GM23338 (cell line): ENCODE data around the gene SLC66A1. TPM values are rescaled to one million over a fixed set of nuclear protein-coding genes. Genes with fewer than 3 reads are reported as not detected.

Source experiments
- ATAC-seq: fragments of 200-7000 bp; cut with Tn5 transposase; 3 replicates; pipeline ENCODE4 v1.9.1; 2020
- DNase-seq: peaks from one replicate; pipeline ENCODE4 v3.0.0-alpha.2; 2015; ENCODE audit warnings: low spot score
- H2AFZ ChIP-seq: fragments of 200-600 bp; sonication (generic); 2 replicates; pipeline ENCODE4 v1.8.0; 2016; ENCODE audit warnings: antibody characterized with exemption, mild to moderate bottlenecking, moderate library complexity
- H3F3A ChIP-seq: fragments of 200-600 bp; sonication (generic); replicated peaks from 2 replicates; pipeline ENCODE4 v1.8.0; 2017; ENCODE audit warnings: antibody characterized with exemption, mixed run types, low read depth
- H3K27ac ChIP-seq: fragments of 200-600 bp; sonication (generic); 2 replicates; pipeline ENCODE4 v1.6.1; 2016; ENCODE audit warnings: low read depth
- H3K27me3 ChIP-seq: fragments of 200-600 bp; sonication (generic); 2 replicates; pipeline ENCODE4 v1.8.0; 2016; ENCODE audit warnings: mild to moderate bottlenecking, mixed run types, moderate library complexity; ENCODE audit not compliant: insufficient read depth
- H3K36me3 ChIP-seq: fragments of 200-600 bp; sonication (generic); 2 replicates; pipeline ENCODE4 v1.8.0; 2016; ENCODE audit warnings: mild to moderate bottlenecking; ENCODE audit not compliant: insufficient read depth
- H3K4me1 ChIP-seq: fragments of 200-600 bp; sonication (generic); 2 replicates; pipeline ENCODE4 v1.8.0; 2016; ENCODE audit warnings: mild to moderate bottlenecking, moderate library complexity; ENCODE audit not compliant: insufficient read depth
- H3K4me2 ChIP-seq: fragments of 200-600 bp; sonication (generic); 2 replicates; pipeline ENCODE4 v1.7.1; 2017; ENCODE audit warnings: mixed run types
- H3K4me3 ChIP-seq: fragments of 200-600 bp; sonication (generic); 2 replicates; pipeline ENCODE4 v1.6.1; 2016; ENCODE audit warnings: mixed run types
- H3K79me2 ChIP-seq: fragments of 200-600 bp; sonication (generic); replicated peaks from 2 replicates; pipeline ENCODE4 v1.8.0; 2017; ENCODE audit warnings: mild to moderate bottlenecking; ENCODE audit not compliant: insufficient read depth
- H3K9me2 ChIP-seq: fragments of 200-600 bp; sonication (generic); 2 replicates; pipeline ENCODE4 v1.8.0; 2017; ENCODE audit not compliant: insufficient read depth
- H4K20me1 ChIP-seq: fragments of 200-600 bp; sonication (generic); replicated peaks from 2 replicates; pipeline ENCODE4 v1.8.0; 2017; ENCODE audit warnings: mild to moderate bottlenecking; ENCODE audit not compliant: insufficient read depth
- H3K27ac Mint-ChIP-seq: 2 replicates; pipeline ENCODE4 v1.8.0; 2020; ENCODE audit warnings: inconsistent platforms, mild to moderate bottlenecking, moderate library complexity, mixed read lengths
- H3K27me3 Mint-ChIP-seq: 3 replicates; pipeline ENCODE4 v1.8.0; 2022; ENCODE audit warnings: low read depth, mild to moderate bottlenecking, moderate library complexity, mixed read lengths, inconsistent platforms; ENCODE audit not compliant: insufficient read depth, poor library complexity
- H3K36me3 Mint-ChIP-seq: 3 replicates; pipeline ENCODE4 v1.8.0; 2021; ENCODE audit warnings: low read depth, mild to moderate bottlenecking, inconsistent platforms, moderate library complexity, mixed read lengths
- H3K4me1 Mint-ChIP-seq: 3 replicates; pipeline ENCODE4 v1.8.0; 2020; ENCODE audit warnings: mild to moderate bottlenecking, inconsistent platforms, mixed read lengths
- H3K4me3 Mint-ChIP-seq: 3 replicates; pipeline ENCODE4 v1.8.0; 2021; ENCODE audit warnings: moderate library complexity, mild to moderate bottlenecking, inconsistent platforms, mixed read lengths
- H3K9me3 Mint-ChIP-seq: 3 replicates; pipeline ENCODE4 v1.8.0; 2020; ENCODE audit warnings: moderate library complexity, mild to moderate bottlenecking, inconsistent platforms, mixed read lengths
- CREB1 ChIP-seq: fragments of 250-450 bp; sonication (Bioruptor Pico); IDR thresholded peaks from 2 replicates; pipeline ENCODE4 v1.5.0; 2020; ENCODE audit warnings: low read depth, mild to moderate bottlenecking, moderate library complexity
- EZH2 ChIP-seq: fragments of 200-600 bp; sonication (generic); IDR thresholded peaks from one replicate; pipeline ENCODE4 v1.8.0; 2017; ENCODE audit warnings: antibody characterized with exemption, mild to moderate bottlenecking, low read depth; ENCODE audit not compliant: unreplicated experiment
- EZH2phosphoT487 ChIP-seq: fragments of 200-600 bp; sonication (generic); IDR thresholded peaks from one replicate; pipeline ENCODE4 v1.8.1; 2018; ENCODE audit warnings: antibody characterized with exemption; ENCODE audit not compliant: unreplicated experiment
- JUNB ChIP-seq: IDR thresholded peaks from one replicate; pipeline ENCODE4 v1.6.1; 2016; ENCODE audit warnings: antibody characterized with exemption; ENCODE audit not compliant: unreplicated experiment
- NANOG ChIP-seq: IDR thresholded peaks from 2 replicates; pipeline ENCODE4 v1.6.1; 2016; ENCODE audit warnings: antibody characterized with exemption, borderline replicate concordance
- POLR2AphosphoS5 ChIP-seq: IDR thresholded peaks from 2 replicates; pipeline ENCODE4 v1.6.1; 2016; ENCODE audit warnings: antibody characterized with exemption, low read depth
- STAT1 ChIP-seq: IDR thresholded peaks from one replicate; pipeline ENCODE4 v1.6.1; 2016; ENCODE audit warnings: antibody characterized with exemption; ENCODE audit not compliant: unreplicated experiment
- ZNF114 ChIP-seq: fragments of 250-450 bp; sonication (Bioruptor Pico); IDR thresholded peaks from 2 replicates; pipeline ENCODE4 v1.5.0; 2020; ENCODE audit warnings: mild to moderate bottlenecking, moderate library complexity
- ZNF331 ChIP-seq: fragments of 250-450 bp; sonication (Bioruptor Pico); IDR thresholded peaks from 2 replicates; pipeline ENCODE4 v1.5.0; 2020; ENCODE audit warnings: low read depth, mild to moderate bottlenecking, moderate library complexity
- polyA plus RNA-seq: library from polyadenylated mRNA; unstranded; fragments of >200 nt; fragmentation: Nextera tagmentation; extraction: Ambion mirVana; gene quantifications from 2 replicates; pipeline ENCODE4 v1.2.1, GENCODE V29; 2016
- total RNA-seq: library from RNA; depleted of rRNA; stranded (reverse); fragments of >200 nt; shearing (Covaris generic); gene quantifications from 2 replicates; pipeline ENCODE4 v1.2.3, GENCODE V29; 2014
- TF ChIP-seq, protein P1 (sequence below): fragments of 250-450 bp; sonication (Bioruptor Pico); IDR thresholded peaks from 2 replicates; pipeline ENCODE4 v1.5.0; 2020; ENCODE audit warnings: mild to moderate bottlenecking, moderate library complexity
- TF ChIP-seq, protein P2 (sequence below), 2 experiments: fragments of 200-600 bp in 1 of 2; sonication (generic) in 1 of 2; conservative IDR thresholded peaks; 2 replicates each; pipeline versions ENCODE4 v1.5.1 to v1.6.1; 2016 to 2017; ENCODE audit warnings: antibody characterized with exemption in 2 of 2, low read depth in 2 of 2, mild to moderate bottlenecking in 2 of 2, moderate library complexity in 1 of 2
- TF ChIP-seq, protein P3 (sequence below): IDR thresholded peaks from 2 replicates; pipeline ENCODE4 v1.6.1; 2016; ENCODE audit warnings: antibody characterized with exemption
- TF ChIP-seq, protein P4 (sequence below): IDR thresholded peaks from one replicate; pipeline ENCODE4 v1.6.1; 2018; ENCODE audit warnings: antibody characterized with exemption; ENCODE audit not compliant: unreplicated experiment

Gene SLC66A1
- total and polyA plus RNA-seq, 2 experiments from 2014 or later, result 6.9 to 19.7 TPM

DNA sequence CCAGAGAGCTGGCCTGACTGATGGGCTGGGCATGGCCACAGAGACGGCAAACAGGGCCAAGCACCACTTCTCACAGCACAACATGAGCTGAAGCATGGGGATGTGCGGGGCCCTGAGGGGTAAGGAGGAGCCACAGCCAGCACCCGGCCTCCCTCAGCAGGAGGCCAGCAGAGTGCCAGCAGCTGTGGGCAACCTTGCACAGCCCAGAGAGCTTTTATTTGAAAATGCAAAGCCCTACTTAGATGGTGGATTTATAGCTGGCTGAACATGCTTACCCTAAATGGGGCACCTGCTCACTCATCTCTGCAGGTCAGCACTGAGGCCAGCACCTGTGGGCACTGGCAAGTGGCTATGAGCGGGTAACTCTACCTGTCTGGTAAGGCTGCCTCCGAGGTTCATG is 44.1 kb downstream of the SLC66A1 start:
- no peak overlapping the region for H3K4me2 ChIP-seq
- no peak for ATAC-seq

More for the DNA sequence above, 44.1 kb downstream of the SLC66A1 start:
- H3K4me1 Mint-ChIP-seq, result peaks cover 44% of the 10 kb centered on the region
- TF ChIP-seq, protein P1, sequence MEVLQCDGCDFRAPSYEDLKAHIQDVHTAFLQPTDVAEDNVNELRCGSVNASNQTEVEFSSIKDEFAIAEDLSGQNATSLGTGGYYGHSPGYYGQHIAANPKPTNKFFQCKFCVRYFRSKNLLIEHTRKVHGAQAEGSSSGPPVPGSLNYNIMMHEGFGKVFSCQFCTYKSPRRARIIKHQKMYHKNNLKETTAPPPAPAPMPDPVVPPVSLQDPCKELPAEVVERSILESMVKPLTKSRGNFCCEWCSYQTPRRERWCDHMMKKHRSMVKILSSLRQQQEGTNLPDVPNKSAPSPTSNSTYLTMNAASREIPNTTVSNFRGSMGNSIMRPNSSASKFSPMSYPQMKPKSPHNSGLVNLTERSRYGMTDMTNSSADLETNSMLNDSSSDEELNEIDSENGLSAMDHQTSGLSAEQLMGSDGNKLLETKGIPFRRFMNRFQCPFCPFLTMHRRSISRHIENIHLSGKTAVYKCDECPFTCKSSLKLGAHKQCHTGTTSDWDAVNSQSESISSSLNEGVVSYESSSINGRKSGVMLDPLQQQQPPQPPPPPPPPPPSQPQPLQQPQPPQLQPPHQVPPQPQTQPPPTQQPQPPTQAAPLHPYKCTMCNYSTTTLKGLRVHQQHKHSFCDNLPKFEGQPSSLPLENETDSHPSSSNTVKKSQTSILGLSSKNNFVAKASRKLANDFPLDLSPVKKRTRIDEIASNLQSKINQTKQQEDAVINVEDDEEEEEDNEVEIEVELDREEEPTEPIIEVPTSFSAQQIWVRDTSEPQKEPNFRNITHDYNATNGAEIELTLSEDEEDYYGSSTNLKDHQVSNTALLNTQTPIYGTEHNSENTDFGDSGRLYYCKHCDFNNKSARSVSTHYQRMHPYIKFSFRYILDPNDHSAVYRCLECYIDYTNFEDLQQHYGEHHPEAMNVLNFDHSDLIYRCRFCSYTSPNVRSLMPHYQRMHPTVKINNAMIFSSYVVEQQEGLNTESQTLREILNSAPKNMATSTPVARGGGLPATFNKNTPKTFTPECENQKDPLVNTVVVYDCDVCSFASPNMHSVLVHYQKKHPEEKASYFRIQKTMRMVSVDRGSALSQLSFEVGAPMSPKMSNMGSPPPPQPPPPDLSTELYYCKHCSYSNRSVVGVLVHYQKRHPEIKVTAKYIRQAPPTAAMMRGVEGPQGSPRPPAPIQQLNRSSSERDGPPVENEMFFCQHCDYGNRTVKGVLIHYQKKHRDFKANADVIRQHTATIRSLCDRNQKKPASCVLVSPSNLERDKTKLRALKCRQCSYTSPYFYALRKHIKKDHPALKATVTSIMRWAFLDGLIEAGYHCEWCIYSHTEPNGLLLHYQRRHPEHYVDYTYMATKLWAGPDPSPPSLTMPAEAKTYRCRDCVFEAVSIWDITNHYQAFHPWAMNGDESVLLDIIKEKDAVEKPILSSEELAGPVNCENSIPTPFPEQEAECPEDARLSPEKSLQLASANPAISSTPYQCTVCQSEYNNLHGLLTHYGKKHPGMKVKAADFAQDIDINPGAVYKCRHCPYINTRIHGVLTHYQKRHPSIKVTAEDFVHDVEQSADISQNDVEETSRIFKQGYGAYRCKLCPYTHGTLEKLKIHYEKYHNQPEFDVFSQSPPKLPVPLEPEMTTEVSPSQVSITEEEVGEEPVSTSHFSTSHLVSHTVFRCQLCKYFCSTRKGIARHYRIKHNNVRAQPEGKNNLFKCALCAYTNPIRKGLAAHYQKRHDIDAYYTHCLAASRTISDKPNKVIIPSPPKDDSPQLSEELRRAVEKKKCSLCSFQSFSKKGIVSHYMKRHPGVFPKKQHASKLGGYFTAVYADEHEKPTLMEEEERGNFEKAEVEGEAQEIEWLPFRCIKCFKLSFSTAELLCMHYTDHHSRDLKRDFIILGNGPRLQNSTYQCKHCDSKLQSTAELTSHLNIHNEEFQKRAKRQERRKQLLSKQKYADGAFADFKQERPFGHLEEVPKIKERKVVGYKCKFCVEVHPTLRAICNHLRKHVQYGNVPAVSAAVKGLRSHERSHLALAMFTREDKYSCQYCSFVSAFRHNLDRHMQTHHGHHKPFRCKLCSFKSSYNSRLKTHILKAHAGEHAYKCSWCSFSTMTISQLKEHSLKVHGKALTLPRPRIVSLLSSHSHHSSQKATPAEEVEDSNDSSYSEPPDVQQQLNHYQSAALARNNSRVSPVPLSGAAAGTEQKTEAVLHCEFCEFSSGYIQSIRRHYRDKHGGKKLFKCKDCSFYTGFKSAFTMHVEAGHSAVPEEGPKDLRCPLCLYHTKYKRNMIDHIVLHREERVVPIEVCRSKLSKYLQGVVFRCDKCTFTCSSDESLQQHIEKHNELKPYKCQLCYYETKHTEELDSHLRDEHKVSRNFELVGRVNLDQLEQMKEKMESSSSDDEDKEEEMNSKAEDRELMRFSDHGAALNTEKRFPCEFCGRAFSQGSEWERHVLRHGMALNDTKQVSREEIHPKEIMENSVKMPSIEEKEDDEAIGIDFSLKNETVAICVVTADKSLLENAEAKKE (CRISPR knock-in tag), result no peak
- no peak for TF ChIP-seq NANOG
- TF ChIP-seq, protein P2, sequence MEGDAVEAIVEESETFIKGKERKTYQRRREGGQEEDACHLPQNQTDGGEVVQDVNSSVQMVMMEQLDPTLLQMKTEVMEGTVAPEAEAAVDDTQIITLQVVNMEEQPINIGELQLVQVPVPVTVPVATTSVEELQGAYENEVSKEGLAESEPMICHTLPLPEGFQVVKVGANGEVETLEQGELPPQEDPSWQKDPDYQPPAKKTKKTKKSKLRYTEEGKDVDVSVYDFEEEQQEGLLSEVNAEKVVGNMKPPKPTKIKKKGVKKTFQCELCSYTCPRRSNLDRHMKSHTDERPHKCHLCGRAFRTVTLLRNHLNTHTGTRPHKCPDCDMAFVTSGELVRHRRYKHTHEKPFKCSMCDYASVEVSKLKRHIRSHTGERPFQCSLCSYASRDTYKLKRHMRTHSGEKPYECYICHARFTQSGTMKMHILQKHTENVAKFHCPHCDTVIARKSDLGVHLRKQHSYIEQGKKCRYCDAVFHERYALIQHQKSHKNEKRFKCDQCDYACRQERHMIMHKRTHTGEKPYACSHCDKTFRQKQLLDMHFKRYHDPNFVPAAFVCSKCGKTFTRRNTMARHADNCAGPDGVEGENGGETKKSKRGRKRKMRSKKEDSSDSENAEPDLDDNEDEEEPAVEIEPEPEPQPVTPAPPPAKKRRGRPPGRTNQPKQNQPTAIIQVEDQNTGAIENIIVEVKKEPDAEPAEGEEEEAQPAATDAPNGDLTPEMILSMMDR (conservative IDR thresholded peaks at IDR 0.05; ENCODE audit: low read depth in 2 of 2), result no peak
- no peak for TF ChIP-seq STAT1
- TF ChIP-seq EZH2phosphoT487, result no peak
- no peak for TF ChIP-seq POLR2AphosphoS5
- no peak for TF ChIP-seq ZNF331 (CRISPR knock-in tag)
- TF ChIP-seq EZH2, result no peak
- TF ChIP-seq CREB1 (CRISPR knock-in tag), result no peak
- TF ChIP-seq, protein P3, sequence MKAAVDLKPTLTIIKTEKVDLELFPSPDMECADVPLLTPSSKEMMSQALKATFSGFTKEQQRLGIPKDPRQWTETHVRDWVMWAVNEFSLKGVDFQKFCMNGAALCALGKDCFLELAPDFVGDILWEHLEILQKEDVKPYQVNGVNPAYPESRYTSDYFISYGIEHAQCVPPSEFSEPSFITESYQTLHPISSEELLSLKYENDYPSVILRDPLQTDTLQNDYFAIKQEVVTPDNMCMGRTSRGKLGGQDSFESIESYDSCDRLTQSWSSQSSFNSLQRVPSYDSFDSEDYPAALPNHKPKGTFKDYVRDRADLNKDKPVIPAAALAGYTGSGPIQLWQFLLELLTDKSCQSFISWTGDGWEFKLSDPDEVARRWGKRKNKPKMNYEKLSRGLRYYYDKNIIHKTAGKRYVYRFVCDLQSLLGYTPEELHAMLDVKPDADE, result no peak
- TF ChIP-seq, protein P4, sequence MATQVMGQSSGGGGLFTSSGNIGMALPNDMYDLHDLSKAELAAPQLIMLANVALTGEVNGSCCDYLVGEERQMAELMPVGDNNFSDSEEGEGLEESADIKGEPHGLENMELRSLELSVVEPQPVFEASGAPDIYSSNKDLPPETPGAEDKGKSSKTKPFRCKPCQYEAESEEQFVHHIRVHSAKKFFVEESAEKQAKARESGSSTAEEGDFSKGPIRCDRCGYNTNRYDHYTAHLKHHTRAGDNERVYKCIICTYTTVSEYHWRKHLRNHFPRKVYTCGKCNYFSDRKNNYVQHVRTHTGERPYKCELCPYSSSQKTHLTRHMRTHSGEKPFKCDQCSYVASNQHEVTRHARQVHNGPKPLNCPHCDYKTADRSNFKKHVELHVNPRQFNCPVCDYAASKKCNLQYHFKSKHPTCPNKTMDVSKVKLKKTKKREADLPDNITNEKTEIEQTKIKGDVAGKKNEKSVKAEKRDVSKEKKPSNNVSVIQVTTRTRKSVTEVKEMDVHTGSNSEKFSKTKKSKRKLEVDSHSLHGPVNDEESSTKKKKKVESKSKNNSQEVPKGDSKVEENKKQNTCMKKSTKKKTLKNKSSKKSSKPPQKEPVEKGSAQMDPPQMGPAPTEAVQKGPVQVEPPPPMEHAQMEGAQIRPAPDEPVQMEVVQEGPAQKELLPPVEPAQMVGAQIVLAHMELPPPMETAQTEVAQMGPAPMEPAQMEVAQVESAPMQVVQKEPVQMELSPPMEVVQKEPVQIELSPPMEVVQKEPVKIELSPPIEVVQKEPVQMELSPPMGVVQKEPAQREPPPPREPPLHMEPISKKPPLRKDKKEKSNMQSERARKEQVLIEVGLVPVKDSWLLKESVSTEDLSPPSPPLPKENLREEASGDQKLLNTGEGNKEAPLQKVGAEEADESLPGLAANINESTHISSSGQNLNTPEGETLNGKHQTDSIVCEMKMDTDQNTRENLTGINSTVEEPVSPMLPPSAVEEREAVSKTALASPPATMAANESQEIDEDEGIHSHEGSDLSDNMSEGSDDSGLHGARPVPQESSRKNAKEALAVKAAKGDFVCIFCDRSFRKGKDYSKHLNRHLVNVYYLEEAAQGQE, result no peak
- no peak for TF ChIP-seq ZNF114 (CRISPR knock-in tag)
- TF ChIP-seq JUNB, result no peak
- peaks cover 45% of the 10 kb centered on the region for H3K36me3 Mint-ChIP-seq
- Histone ChIP-seq H3K9me2 (no peaks in the 10 kb centered on the region), H3K27ac (no peak overlapping the region), H2AFZ (no peak overlapping the region), H4K20me1 (peaks cover 27% of the 10 kb centered on the region), H3K36me3 (0 out of 2 replicates have a peak, but pooled peaks cover 5% of the 10 kb centered on the region), H3K4me3 (no peak overlapping the region), H3K79me2 (peaks cover 39% of the 10 kb centered on the region), H3K4me1 (peaks cover 16% of the 10 kb centered on the region), H3F3A (0 out of 2 replicates have a peak, but pooled peaks cover 11% of the 10 kb centered on the region), H3K27me3 (no peaks in the 10 kb centered on the region)
- peaks cover 17% of the 10 kb centered on the region for H3K27me3 Mint-ChIP-seq
- no peak overlapping the region; the same call in 1 of the 2 replicates for H3K27ac Mint-ChIP-seq
- H3K4me3 Mint-ChIP-seq, result no peak overlapping the region
- no peaks in the 10 kb centered on the region for H3K9me3 Mint-ChIP-seq
- DNase-seq, result no peak
